ENCODE data around the gene PPP1R9A.

- TF ChIP-seq CTCF (conservative IDR thresholded peaks at IDR 0.05; ENCODE audit: low read depth, low read length), result no peak
- TF ChIP-seq EZH2 (IDR thresholded peaks at IDR 0.05; ENCODE audit: low read length, unreplicated experiment), result no peak
Observed at GRCh38 chr7:94998266-94999068, 91.1 kb downstream of the PPP1R9A start.

Data from PC-3 (cell line).